GM12878 (cell line): ENCODE results near the gene TRAF3. TPM values are rescaled to one million over a fixed set of nuclear protein-coding genes. Genes with fewer than 3 reads are reported as not detected.

Experiments used
- ATAC-seq: fragments of 200-7000 bp; cut with Tn5 transposase; 3 replicates; pipeline ENCODE4 v1.9.1; 2020; ENCODE audit warnings: mild to moderate bottlenecking, moderate library complexity
- BruUV-seq: library from RNA; stranded (reverse); fragments of 400-500 nt; replicated peaks from 2 replicates; lab custom pipeline; 2021; lab: Mats Ljungman, UMichigan
- CTCF ChIA-PET: fragments of 300-600 bp; sonication (Branson Sonifier 250); formaldehyde crosslinking; extraction: SDS; loops from one replicate; lab custom pipeline; 2021; ENCODE audit warnings: inconsistent platforms; lab: Yijun Ruan, JAX
- POLR2A ChIA-PET: fragments of 350-600 bp; formaldehyde crosslinking; extraction: SDS; loops from one replicate; lab custom pipeline; 2021; ENCODE audit warnings: inconsistent platforms; lab: Charles Lee
- RAD21 ChIA-PET: fragments of 300-600 bp; sonication (Branson Sonifier 250); formaldehyde crosslinking; loops from one replicate; lab custom pipeline; 2023; ENCODE audit warnings: antibody characterized with exemption; ENCODE audit not compliant: unreplicated experiment; lab: Charles Lee
- SMC1A ChIA-PET: fragments of 300-600 bp; sonication (Branson Sonifier 250); formaldehyde crosslinking; loops from one replicate; lab custom pipeline; 2023; ENCODE audit not compliant: unreplicated experiment, uncharacterized antibody; lab: Charles Lee
- DNase-seq: peaks from one replicate; pipeline ENCODE4 v3.0.0-alpha.2; 2011; ENCODE audit warnings: low read depth, low spot score
- FAIRE-seq: peaks from 3 replicates; lab custom pipeline; 2011; peaks lifted over from hg19 to GRCh38; lab: Jason Lieb, UNC
- H2AFZ ChIP-seq: 2 replicates; pipeline ENCODE4 v1.6.0; 2011; ENCODE audit warnings: low read depth, low read length, control low read depth; ENCODE audit not compliant: control insufficient read depth
- H3K27ac ChIP-seq: 2 replicates; pipeline ENCODE4 v1.5.1; 2011; ENCODE audit warnings: control low read depth; ENCODE audit not compliant: control insufficient read depth, insufficient read depth
- H3K27me3 ChIP-seq, 2 experiments: replicated peaks in 1 of 2; 2 replicates each; pipeline versions ENCODE4 v1.6.0 to v1.6.1; 2011; ENCODE audit warnings: low read length in 1 of 2; ENCODE audit not compliant: control insufficient read depth in 2 of 2, insufficient read depth in 2 of 2
- H3K36me3 ChIP-seq, 2 experiments: 2 replicates each; pipeline ENCODE4 v1.5.1; 2011; ENCODE audit warnings: low read length in 1 of 2; ENCODE audit not compliant: control insufficient read depth in 2 of 2, insufficient read depth in 2 of 2
- H3K4me1 ChIP-seq: 2 replicates; pipeline ENCODE4 v1.6.1; 2011; ENCODE audit warnings: mild to moderate bottlenecking, low read length, moderate library complexity, mixed read lengths; ENCODE audit not compliant: control insufficient read depth, insufficient read depth
- H3K4me2 ChIP-seq: 2 replicates; pipeline ENCODE4 v1.6.0; 2011; ENCODE audit warnings: control low read depth; ENCODE audit not compliant: control insufficient read depth, insufficient read depth
- H3K4me3 ChIP-seq: fragments of 200-600 bp; sonication (generic); 2 replicates; pipeline ENCODE4 v1.5.1; 2016
- H3K79me2 ChIP-seq: 2 replicates; pipeline ENCODE4 v1.6.0; 2011; ENCODE audit warnings: low read length; ENCODE audit not compliant: control insufficient read depth, insufficient read depth
- H3K9ac ChIP-seq: 2 replicates; pipeline ENCODE4 v1.8.0; 2011; ENCODE audit warnings: low read length, control low read depth, mixed read lengths; ENCODE audit not compliant: control insufficient read depth, insufficient read depth
- H3K9me3 ChIP-seq: replicated peaks from 3 replicates; pipeline ENCODE4 v1.5.1; 2011; ENCODE audit warnings: mild to moderate bottlenecking, low read length; ENCODE audit not compliant: control insufficient read depth, insufficient read depth
- H4K20me1 ChIP-seq: 2 replicates; pipeline ENCODE4 v1.6.0; 2011; ENCODE audit not compliant: control insufficient read depth, insufficient read depth
- ATF7 ChIP-seq: fragments of 450-650 bp; IDR thresholded peaks from 2 replicates; pipeline ENCODE4 v1.6.1; 2016; ENCODE audit warnings: low read depth, mild to moderate bottlenecking
- BACH1 ChIP-seq: fragments of 450-650 bp; IDR thresholded peaks from 2 replicates; pipeline ENCODE4 v1.6.1; 2017; ENCODE audit warnings: mild to moderate bottlenecking, borderline replicate concordance
- BHLHE40 ChIP-seq, 2 experiments: fragments of 450-650 bp in 1 of 2; IDR thresholded peaks; 2 replicates each; pipeline ENCODE4 v1.6.1; 2011 to 2017; ENCODE audit warnings: low read depth in 2 of 2, borderline replicate concordance in 1 of 2, improper control_type of control experiment in 1 of 2, low read length in 1 of 2, mild to moderate bottlenecking in 1 of 2
- BRCA1 ChIP-seq: IDR thresholded peaks from 2 replicates; pipeline ENCODE4 v1.6.1; 2011; ENCODE audit warnings: low read depth, low read length, improper control_type of control experiment
- CBFB ChIP-seq: IDR thresholded peaks from 2 replicates; pipeline ENCODE4 v1.6.1; 2016; ENCODE audit warnings: antibody characterized with exemption, low read depth
- DPF2 ChIP-seq: fragments of 450-650 bp; IDR thresholded peaks from 2 replicates; pipeline ENCODE4 v1.6.1; 2017; ENCODE audit warnings: mild to moderate bottlenecking
- IKZF1 ChIP-seq: fragments of 450-650 bp; conservative IDR thresholded peaks from 2 replicates; pipeline ENCODE4 v1.6.1; 2017; ENCODE audit warnings: antibody characterized with exemption, mild to moderate bottlenecking
- MAX ChIP-seq: IDR thresholded peaks from 2 replicates; pipeline ENCODE4 v1.6.1; 2012; ENCODE audit warnings: low read depth, low read length, improper control_type of control experiment
- MXI1 ChIP-seq: fragments of 150-350 bp; IDR thresholded peaks from 2 replicates; pipeline ENCODE4 v1.6.1; 2011; ENCODE audit warnings: low read depth, mild to moderate bottlenecking, inconsistent platforms, low read length, improper control_type of control experiment
- NFYB ChIP-seq: IDR thresholded peaks from 2 replicates; pipeline ENCODE4 v1.6.1; 2011; ENCODE audit warnings: low read depth, mild to moderate bottlenecking, low read length, improper control_type of control experiment, moderate library complexity; ENCODE audit not compliant: insufficient read depth
- NR2F1 ChIP-seq: fragments of 450-650 bp; conservative IDR thresholded peaks from 2 replicates; pipeline ENCODE4 v1.6.1; 2017; ENCODE audit warnings: mild to moderate bottlenecking
- NRF1 ChIP-seq: conservative IDR thresholded peaks from 2 replicates; pipeline ENCODE4 v1.6.1; 2011; ENCODE audit warnings: mild to moderate bottlenecking, low read depth, low read length, improper control_type of control experiment
- PAX5 ChIP-seq: IDR thresholded peaks from 2 replicates; pipeline ENCODE4 v1.6.1; 2011; ENCODE audit warnings: low read depth, low read length, borderline replicate concordance
- PKNOX1 ChIP-seq: fragments of 450-650 bp; IDR thresholded peaks from 2 replicates; pipeline ENCODE4 v1.6.1; 2016; ENCODE audit warnings: mild to moderate bottlenecking
- PML ChIP-seq: IDR thresholded peaks from 2 replicates; pipeline ENCODE4 v1.6.1; 2012; ENCODE audit warnings: low read length, inconsistent platforms
- POLR2A ChIP-seq: IDR thresholded peaks from 2 replicates; pipeline ENCODE4 v1.6.1; 2011; ENCODE audit warnings: low read depth, mild to moderate bottlenecking, low read length
- SIX5 ChIP-seq: IDR thresholded peaks from 2 replicates; pipeline ENCODE4 v1.6.1; 2011; ENCODE audit warnings: mild to moderate bottlenecking, low read depth, low read length, moderate library complexity; ENCODE audit not compliant: severe bottlenecking
- STAT3 ChIP-seq: IDR thresholded peaks from 2 replicates; pipeline ENCODE4 v1.6.1; 2011; ENCODE audit warnings: low read depth, low read length, improper control_type of control experiment
- USF1 ChIP-seq: IDR thresholded peaks from 2 replicates; pipeline ENCODE4 v1.6.1; 2011; ENCODE audit warnings: borderline replicate concordance, low read depth, mild to moderate bottlenecking, moderate library complexity, mixed read lengths, low read length; ENCODE audit not compliant: insufficient read depth; ENCODE audit errors: extremely low read length
- USF2 ChIP-seq: IDR thresholded peaks from 2 replicates; pipeline ENCODE4 v1.6.1; 2011; ENCODE audit warnings: low read depth, low read length, improper control_type of control experiment, borderline replicate concordance
- ZSCAN29 ChIP-seq: fragments of 450-650 bp; IDR thresholded peaks from 2 replicates; pipeline ENCODE4 v1.6.1; 2017; ENCODE audit warnings: mild to moderate bottlenecking, moderate library complexity
- ZZZ3 ChIP-seq: IDR thresholded peaks from 2 replicates; pipeline ENCODE4 v1.6.1; 2011; ENCODE audit warnings: low read depth; ENCODE audit not compliant: control insufficient read depth, insufficient read length
- WGBS: methylation state at CpG from one replicate; pipeline ENCODE4 v1.1.6; 2016; ENCODE audit warnings: low lambda C conversion rate; ENCODE audit not compliant: insufficient replicate concordance, insufficient coverage; ENCODE audit errors: missing lambda C conversion rate; 5-methylcytosine and 5-hydroxymethylcytosine counted together
- in situ Hi-C: fragments of 300-500 bp; cut with MboI; formaldehyde crosslinking; loops from 9 replicates; pipeline ENCODE4 v1.14.3; 2018; ENCODE audit warnings: mixed read lengths
- intact Hi-C: fragments of 100-400 bp; cut with micrococcal nuclease; formaldehyde crosslinking; loops from one replicate; pipeline ENCODE4 v1.14.2; 2022; ENCODE audit not compliant: unreplicated experiment
- polyA plus RNA-seq, 11 experiments: library from polyadenylated mRNA; depleted of rRNA in 4 of 11; unstranded in 6 of 11; stranded (reverse) in 5 of 11; fragments of >200 nt; fragmentation: Nextera tagmentation in 4 of 11; fragmentation: Illumina TruSeq in 1 of 11; extraction: Ambion mirVana in 4 of 11; extraction: Trizol in 1 of 11; gene quantifications; 1 replicate in 1 of 11; 2 replicates in 10 of 11; pipeline versions ENCODE4 v1.2.1 to v1.2.3, GENCODE V29; 2011 to 2016; ENCODE audit warnings: inconsistent platforms in 2 of 11, missing spikeins in 2 of 11, low read depth in 1 of 11
- total RNA-seq, 4 experiments: library from RNA; depleted of rRNA in 3 of 4; stranded (reverse); fragments of >200 nt in 3 of 4; fragmentation: Illumina TruSeq in 1 of 4; extraction: Trizol in 1 of 4; gene quantifications; 2 replicates each; pipeline versions ENCODE4 v1.2.1 to v1.2.3, GENCODE V29; 2013 to 2021

Gene TRAF3
- total and polyA plus RNA-seq, 10 of the 15 experiments (the other 5 are each of a cell fraction or from before 2014, with no cell fraction given): 3.0 to 70.1 (median 36.5) TPM

- peaks cover 0 to 1% of the 10 kb centered on the region in 2 experiments; a peak in 1 of 4 replicates for H3K36me3 ChIP-seq
- ChIA-PET CTCF (no interaction called here), SMC1A (no interaction called here), RAD21 (interaction anchor here (1.4 kb wide), 1 partner anchor 237 kb away, joined by 3 read pairs; no protein-coding TSS in a partner anchor), POLR2A (no interaction called here)
- H2AFZ ChIP-seq: no peak overlapping the region
- H3K4me1 ChIP-seq: peaks cover 24% of the 10 kb centered on the region
- intact Hi-C loops (no loop called here), in situ Hi-C loops (no loop called here)
- no peak for DNase-seq
- no peak overlapping the region for H3K4me2 ChIP-seq
- peak; percentile 66 for ATAC-seq
- no TSS peak for BruUV-seq
- H3K9ac ChIP-seq: no peak overlapping the region
- H3K79me2 ChIP-seq: no peaks in the 10 kb centered on the region
- WGBS: 51% methylated on average over 29 of the region's 34 CpGs
- FAIRE-seq: no peak
- peaks cover 7 to 10% of the 10 kb centered on the region in 2 experiments for H3K27me3 ChIP-seq
- H3K27ac ChIP-seq: no peak overlapping the region
- H3K9me3 ChIP-seq: no peaks in the 10 kb centered on the region
- no peak overlapping the region for H3K4me3 ChIP-seq
- no peaks in the 10 kb centered on the region for H4K20me1 ChIP-seq
- TF ChIP-seq NFYB: no peak
- no peak for TF ChIP-seq BRCA1
- TF ChIP-seq MXI1: no peak
- TF ChIP-seq CBFB: 0 out of 2 replicates have a peak, but pooled peaks have one; percentile 51
- no peak for TF ChIP-seq ZSCAN29
- no peak for TF ChIP-seq SIX5
- no peak for TF ChIP-seq ZZZ3
- TF ChIP-seq NRF1: no peak
- no peak for TF ChIP-seq MAX
- TF ChIP-seq DPF2: 0 out of 2 replicates have a peak, but pooled peaks have one; percentile 15
- TF ChIP-seq PML: no peak
- TF ChIP-seq PAX5: no peak
- peak; percentile 44 for TF ChIP-seq NR2F1
- TF ChIP-seq POLR2A: no peak; the same call in none of the 2 replicates
- TF ChIP-seq PKNOX1: peak; percentile 8; the same call in 1 of the 2 replicates
- no peak for TF ChIP-seq STAT3
- peak; percentile 27 for TF ChIP-seq USF1
- TF ChIP-seq ATF7: 0 out of 2 replicates have a peak, but pooled peaks have one; percentile 14
- TF ChIP-seq USF2: no peak
- TF ChIP-seq IKZF1: peak; percentile 42; the same call in 1 of the 2 replicates
- no peak for TF ChIP-seq BACH1
- TF ChIP-seq BHLHE40 (IDR thresholded peaks at IDR 0.05; ENCODE audit: borderline replicate concordance in 1 of 2, low read depth in 2 of 2, low read length in 1 of 2): peak; percentile 81 to 96
Observed at GRCh38 chr14:102930753-102931579, 153.7 kb downstream of the TRAF3 start.
